NB4 (cell line): ENCODE results near the gene TCL1A.
A peak's percentile ranks its signal among the peaks of the same experiment; 100 is the strongest.

Experiments
- DNase-seq: peaks from one replicate; pipeline ENCODE4 v3.0.0; 2010; ENCODE audit warnings: low read depth
- H3K4me3 ChIP-seq: one replicate; pipeline ENCODE4 v1.5.1; 2011; ENCODE audit warnings: mild to moderate bottlenecking, low read depth, low read length, moderate library complexity
- CTCF ChIP-seq: IDR thresholded peaks from one replicate; pipeline ENCODE4 v1.5.1; 2012; ENCODE audit warnings: low read depth, low read length
- MYC ChIP-seq: IDR thresholded peaks from 2 replicates; pipeline ENCODE4 v1.6.1; 2011; ENCODE audit warnings: low read depth, low read length
- POLR2A ChIP-seq: IDR thresholded peaks from 2 replicates; pipeline ENCODE4 v1.6.1; 2011; ENCODE audit warnings: mild to moderate bottlenecking; ENCODE audit not compliant: insufficient read length; ENCODE audit errors: extremely low read depth
- TF ChIP-seq, protein P1 (sequence below): IDR thresholded peaks from 2 replicates; pipeline ENCODE4 v1.6.1; 2011; ENCODE audit warnings: low read depth, low read length

Gene TCL1A

GRCh38 chr14:95686935-95687334, 27.0 kb downstream of the TCL1A start:
- H3K4me3 ChIP-seq: no peak overlapping the region
- TF ChIP-seq, protein P1, sequence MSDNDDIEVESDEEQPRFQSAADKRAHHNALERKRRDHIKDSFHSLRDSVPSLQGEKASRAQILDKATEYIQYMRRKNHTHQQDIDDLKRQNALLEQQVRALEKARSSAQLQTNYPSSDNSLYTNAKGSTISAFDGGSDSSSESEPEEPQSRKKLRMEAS: no peak
- TF ChIP-seq CTCF (no peak), MYC (no peak), POLR2A (no peak)
- no peak for DNase-seq

GRCh38 chr14:95685978-95686922, 27.7 kb downstream of the TCL1A start, which contains the start of gene TCL1B:
Gene TCL1B, plus strand, starts transcription at chr14:95686426. Its CDS starts 42 bp downstream, at chr14:95686468.
- no peak within 1 kb of the TSS for H3K4me3 ChIP-seq
- TF ChIP-seq CTCF (no peak), MYC (no peak), POLR2A (no peak)
- TF ChIP-seq, protein P1: no peak
- no peak for DNase-seq

DNA sequence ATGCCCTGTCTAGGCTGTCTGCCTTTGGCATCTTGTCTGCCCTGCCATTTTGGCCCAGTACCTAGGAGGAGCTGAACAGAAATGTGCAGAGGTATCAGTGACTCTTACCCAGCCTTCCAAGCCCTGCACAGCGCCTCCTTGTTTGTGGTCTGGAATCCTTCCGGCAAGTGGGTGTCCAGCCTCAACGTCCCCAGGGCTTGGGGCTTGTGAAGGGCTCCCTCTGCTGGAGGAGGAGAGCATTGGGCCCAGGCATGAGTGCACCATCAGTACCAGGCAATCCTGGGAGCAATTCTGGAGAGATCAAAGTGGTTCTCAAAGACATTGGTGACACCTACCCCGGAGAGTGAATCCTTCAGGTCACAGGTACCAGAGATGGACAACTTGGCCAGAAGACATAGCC, 30.1 kb downstream of the TCL1A start:
- peak; percentile 54 for DNase-seq
- no peak for TF ChIP-seq POLR2A
- no peak for TF ChIP-seq MYC
- peak; percentile 85 for TF ChIP-seq CTCF
- TF ChIP-seq, protein P1: no peak
- H3K4me3 ChIP-seq: no peak overlapping the region

DNA sequence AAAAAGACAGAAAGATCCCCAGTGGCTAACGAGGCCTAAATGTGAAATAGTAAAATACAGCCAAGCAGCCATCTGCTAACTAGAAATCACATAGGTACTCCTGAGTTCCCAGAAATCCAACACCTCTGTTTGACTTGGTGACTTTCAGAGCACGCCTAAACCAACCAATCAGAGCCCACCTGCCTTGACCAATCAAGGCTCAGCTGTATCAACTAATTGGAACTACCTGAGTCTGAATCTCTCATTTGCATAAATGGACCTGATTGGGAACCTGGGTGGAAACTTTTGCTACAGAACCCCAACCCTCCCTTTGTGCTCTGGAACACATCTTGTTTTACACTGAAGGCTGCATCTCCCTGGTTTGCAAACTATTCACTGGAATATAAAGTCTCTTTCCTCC, 32.8 kb downstream of the TCL1A start:
- no peak overlapping the region for H3K4me3 ChIP-seq
- DNase-seq: no peak
- TF ChIP-seq CTCF: no peak
- no peak for TF ChIP-seq POLR2A
- TF ChIP-seq, protein P1: no peak
- no peak for TF ChIP-seq MYC

- no peak for DNase-seq
- no peak for TF ChIP-seq POLR2A
- no peak for TF ChIP-seq CTCF
- TF ChIP-seq, protein P1: no peak
- TF ChIP-seq MYC: no peak
These were observed 33.8 kb downstream of the TCL1A start for GRCh38 chr14:95679998-95680735.

More at GRCh38 chr14:95679998-95680735, 33.8 kb downstream of the TCL1A start:
- H3K4me3 ChIP-seq: no peak overlapping the region
